GM20000 (cell line): ENCODE results near the gene USP35.
"Not testable (repeated sequence)": the region's sequence is repeated elsewhere in the genome, so short reads cannot be mapped to it uniquely, and the experiment has no call there.

ENCODE experiments used
- DNase-seq: peaks from one replicate; pipeline ENCODE4 v3.0.0; 2012; ENCODE audit warnings: low spot score
- TF ChIP-seq, protein P1 (sequence below): IDR thresholded peaks from 2 replicates; pipeline ENCODE4 v1.5.1; 2012; ENCODE audit warnings: mild to moderate bottlenecking, control low read depth; ENCODE audit errors: extremely low read depth, missing control alignments

USP35 gene

DNA sequence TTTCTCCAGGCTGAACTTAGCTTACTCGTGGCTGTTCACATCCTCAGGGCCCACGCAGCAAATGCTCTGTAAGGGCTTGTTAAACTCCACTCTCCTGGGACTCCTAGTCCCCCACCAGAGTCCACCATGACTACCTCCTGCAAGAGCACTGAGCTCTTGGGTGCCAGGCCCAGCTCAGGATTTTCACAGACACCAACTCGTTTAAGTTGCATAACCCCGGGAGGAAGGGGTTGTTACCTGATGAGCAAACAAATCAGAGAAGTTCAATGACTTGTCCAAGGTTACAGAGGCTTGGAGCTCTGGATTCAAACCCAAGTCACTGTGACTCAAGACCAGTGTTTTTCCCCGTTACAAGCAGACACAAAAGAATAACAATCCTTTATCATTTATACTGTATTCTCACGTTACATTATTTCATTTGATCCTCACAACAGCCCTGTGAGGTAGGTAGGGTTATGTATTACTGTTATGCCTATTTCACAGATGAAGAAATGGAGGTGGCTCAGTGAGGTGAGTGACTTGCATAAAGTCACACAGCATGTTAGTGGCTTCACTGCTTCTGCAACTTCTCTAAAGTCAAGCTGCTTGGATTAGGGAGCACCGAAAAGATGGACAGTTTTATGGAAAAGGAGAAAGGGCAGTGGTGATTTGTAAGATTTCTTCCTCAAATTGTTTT lies 17.7 kb upstream of the USP35 start:
- DNase-seq, result no peak
- TF ChIP-seq, protein P1, sequence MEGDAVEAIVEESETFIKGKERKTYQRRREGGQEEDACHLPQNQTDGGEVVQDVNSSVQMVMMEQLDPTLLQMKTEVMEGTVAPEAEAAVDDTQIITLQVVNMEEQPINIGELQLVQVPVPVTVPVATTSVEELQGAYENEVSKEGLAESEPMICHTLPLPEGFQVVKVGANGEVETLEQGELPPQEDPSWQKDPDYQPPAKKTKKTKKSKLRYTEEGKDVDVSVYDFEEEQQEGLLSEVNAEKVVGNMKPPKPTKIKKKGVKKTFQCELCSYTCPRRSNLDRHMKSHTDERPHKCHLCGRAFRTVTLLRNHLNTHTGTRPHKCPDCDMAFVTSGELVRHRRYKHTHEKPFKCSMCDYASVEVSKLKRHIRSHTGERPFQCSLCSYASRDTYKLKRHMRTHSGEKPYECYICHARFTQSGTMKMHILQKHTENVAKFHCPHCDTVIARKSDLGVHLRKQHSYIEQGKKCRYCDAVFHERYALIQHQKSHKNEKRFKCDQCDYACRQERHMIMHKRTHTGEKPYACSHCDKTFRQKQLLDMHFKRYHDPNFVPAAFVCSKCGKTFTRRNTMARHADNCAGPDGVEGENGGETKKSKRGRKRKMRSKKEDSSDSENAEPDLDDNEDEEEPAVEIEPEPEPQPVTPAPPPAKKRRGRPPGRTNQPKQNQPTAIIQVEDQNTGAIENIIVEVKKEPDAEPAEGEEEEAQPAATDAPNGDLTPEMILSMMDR, result no peak

DNA sequence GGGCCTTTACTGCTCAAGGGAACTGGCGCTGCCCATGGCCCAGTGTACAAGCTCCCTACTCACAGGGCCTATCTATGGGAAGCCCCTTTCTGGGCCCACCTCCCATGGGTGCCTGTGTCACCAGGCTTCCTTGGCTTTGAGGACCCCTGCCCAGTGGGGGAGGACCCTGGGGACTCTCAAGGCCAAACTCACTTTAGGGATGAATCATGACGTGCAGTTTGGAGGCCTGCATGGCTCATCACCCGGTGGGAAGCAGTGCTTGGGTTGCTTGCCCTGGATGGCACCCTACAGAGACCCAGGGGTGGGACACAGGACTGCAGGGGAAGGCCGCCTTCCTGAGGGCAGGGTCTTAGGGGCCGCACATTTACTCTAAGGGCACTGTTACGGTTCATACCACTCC lies 16.8 kb upstream of the USP35 start:
- no peak for DNase-seq
- TF ChIP-seq, protein P1, result no peak

DNA sequence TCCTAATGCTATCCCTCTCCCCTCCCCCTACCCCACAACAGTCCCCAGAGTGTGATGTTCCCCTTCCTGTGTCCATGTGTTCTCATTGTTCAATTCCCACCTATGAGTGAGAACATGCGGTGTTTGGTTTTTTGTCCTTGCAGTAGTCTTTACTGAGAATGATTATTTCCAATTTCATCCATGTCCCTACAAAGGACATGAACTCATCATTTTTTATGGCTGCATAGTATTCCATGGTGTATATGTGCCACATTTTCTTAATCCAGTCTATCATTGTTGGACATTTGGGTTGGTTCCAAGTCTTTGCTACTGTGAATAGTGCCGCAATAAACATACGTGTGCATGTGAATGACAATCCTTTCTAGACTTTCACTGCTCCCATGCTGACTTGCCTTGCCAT lies 12.9 kb upstream of the USP35 start:
- not testable (repeated sequence) for DNase-seq

DNA sequence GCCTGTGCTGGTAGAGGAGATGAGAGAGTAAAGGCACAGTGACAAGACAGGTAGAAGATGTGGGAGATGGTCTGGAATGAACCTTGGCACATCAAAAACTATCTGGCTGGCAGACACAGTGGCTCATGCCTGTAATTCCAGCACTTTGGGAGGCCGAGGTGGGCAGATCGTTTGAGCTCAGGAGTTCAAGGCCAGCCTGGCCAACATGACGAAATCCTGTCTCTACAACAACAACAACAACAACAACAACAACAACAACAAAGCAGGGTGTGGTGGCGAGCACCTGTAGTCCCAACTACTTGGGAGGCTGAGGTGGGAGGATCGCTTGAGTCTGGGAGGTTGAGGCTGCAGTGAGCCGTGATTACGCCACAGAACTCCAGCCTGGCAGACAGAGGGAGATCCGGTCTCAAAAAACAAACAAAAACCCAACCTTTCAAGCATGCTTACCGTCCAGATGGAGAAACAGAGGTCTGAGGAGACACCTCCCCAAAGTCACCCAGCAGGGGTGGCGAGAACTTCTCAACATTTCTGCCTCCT lies 12.0 kb upstream of the USP35 start:
- TF ChIP-seq, protein P1, result no peak

DNA sequence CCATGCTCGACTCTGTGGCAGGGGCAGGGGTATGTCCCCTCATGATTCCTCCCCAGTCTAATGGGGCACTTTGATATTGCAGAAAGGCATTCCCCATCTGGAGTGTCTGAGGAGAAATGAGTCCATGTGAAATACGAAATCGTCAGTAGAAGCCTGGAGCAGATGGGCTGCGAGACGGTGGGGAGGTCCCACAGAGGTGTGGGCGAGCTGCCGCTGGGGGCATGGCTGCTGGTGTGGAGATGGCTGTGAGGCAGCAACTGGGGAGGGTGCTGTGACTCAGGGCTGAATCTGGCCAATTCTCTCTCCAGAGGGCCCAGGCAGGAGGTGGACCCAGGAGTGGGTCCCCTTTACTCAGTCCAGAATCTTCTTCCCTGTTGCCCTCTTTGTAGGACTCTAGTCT lies 11.5 kb upstream of the USP35 start:
- no peak for DNase-seq
- TF ChIP-seq, protein P1, result no peak

More for the DNA sequence above, 12.0 kb upstream of the USP35 start:
- DNase-seq, result no peak

DNA sequence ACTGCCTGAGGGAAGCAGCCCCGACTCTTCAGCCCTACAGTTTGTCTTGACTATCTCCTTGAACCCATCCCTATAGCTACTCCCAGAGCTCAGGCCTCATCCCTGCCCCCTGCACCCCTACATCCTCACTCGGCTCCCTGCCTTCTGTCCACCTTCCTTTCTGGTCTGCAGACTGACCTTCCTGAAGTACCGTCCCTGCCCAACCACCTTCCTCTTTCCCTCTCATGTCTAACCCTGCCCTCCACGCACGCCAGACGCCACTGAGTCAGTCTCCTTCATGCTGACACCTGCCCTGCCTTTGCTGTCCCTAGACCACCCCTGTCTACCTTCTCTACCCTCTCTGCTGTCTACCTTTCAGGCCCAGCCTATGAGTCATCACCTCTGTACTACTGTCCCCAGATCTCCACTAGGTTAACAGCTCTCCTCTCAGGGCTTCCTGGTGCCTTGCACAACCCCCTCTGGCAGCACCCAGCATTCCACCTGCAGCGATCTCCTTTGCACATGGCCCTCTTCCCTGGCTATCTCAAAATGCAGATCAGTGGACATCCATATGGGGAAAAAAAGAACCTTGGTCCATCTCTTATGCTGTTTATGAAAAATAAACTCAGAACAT lies 9.2 kb upstream of the USP35 start:
- TF ChIP-seq, protein P1, result no peak
- no peak for DNase-seq

DNA sequence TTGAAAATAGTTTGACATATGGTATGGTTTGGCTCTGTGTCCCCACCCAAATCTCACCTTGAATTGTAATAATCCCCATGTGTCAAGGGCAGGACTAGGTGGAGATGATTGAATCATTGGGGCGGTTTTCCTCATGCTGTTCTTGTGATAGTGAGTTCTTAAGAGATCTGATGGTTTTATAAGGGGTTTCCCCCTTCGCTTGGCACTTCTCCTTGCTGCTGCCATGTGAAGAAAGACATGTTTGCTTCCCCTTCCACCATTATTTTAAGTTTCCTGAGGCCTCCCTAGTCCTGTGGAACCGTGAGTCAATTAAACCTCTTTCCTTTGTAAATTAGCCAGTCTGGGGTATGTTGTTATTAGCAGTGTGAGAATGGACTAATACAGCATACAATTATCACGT lies 8.0 kb upstream of the USP35 start:
- DNase-seq, result no peak
- TF ChIP-seq, protein P1, result no peak
